Mucosa of stomach (tissue), 1 donor: ENCODE data around the gene MACF1.

Experiments used
- H3K27me3 ChIP-seq: one replicate; pipeline ENCODE4 v1.7.0; 2013; ENCODE audit warnings: mild to moderate bottlenecking, low read length; ENCODE audit not compliant: control insufficient read depth, insufficient read depth
- H3K36me3 ChIP-seq: one replicate; pipeline ENCODE4 v1.7.0; 2013; ENCODE audit warnings: low read length; ENCODE audit not compliant: control insufficient read depth, insufficient read depth
- H3K4me1 ChIP-seq: one replicate; pipeline ENCODE4 v1.7.0; 2013; ENCODE audit warnings: mild to moderate bottlenecking, low read length; ENCODE audit not compliant: control insufficient read depth, insufficient read depth
- H3K4me3 ChIP-seq: one replicate; pipeline ENCODE4 v1.7.0; 2013; ENCODE audit warnings: low read length
- H3K9ac ChIP-seq: one replicate; pipeline ENCODE4 v1.7.0; 2013; ENCODE audit warnings: mild to moderate bottlenecking, low read length, moderate library complexity
- H3K9me3 ChIP-seq: one replicate; pipeline ENCODE4 v1.7.0; 2013; ENCODE audit warnings: mild to moderate bottlenecking, low read length, moderate library complexity; ENCODE audit not compliant: control insufficient read depth
- donor health status: Pancreatic carcinoma.

Gene MACF1

GRCh38 chr1:39531526-39531925, 327.0 kb downstream of the MACF1 start:
- H3K4me1 ChIP-seq, result no peaks in the 10 kb centered on the region
- H3K36me3 ChIP-seq, result peaks cover 6% of the 10 kb centered on the region
- no peak overlapping the region for H3K4me3 ChIP-seq
- H3K9ac ChIP-seq, result no peak overlapping the region
- no peaks in the 10 kb centered on the region for H3K9me3 ChIP-seq
- H3K27me3 ChIP-seq, result no peaks in the 10 kb centered on the region

GRCh38 chr1:39533442-39533841, 328.9 kb downstream of the MACF1 start:
- no peaks in the 10 kb centered on the region for H3K27me3 ChIP-seq
- H3K4me1 ChIP-seq, result no peaks in the 10 kb centered on the region
- no peak overlapping the region for H3K4me3 ChIP-seq
- no peak overlapping the region for H3K9ac ChIP-seq
- peaks cover 6% of the 10 kb centered on the region for H3K36me3 ChIP-seq
- no peaks in the 10 kb centered on the region for H3K9me3 ChIP-seq
